HCT116 (cell line): Measurements from ENCODE around the gene GTF3C1. TPM values are rescaled to one million over a fixed set of nuclear protein-coding genes. Genes with fewer than 3 reads are reported as not detected.

ENCODE experiments used
- ATAC-seq: fragments of 200-7000 bp; cut with Tn5 transposase; 2 replicates; pipeline ENCODE4 v1.9.1; 2020; ENCODE audit warnings: mild to moderate bottlenecking, moderate library complexity
- BruUV-seq: library from RNA; stranded (reverse); fragments of 400-500 nt; replicated peaks from 2 replicates; lab custom pipeline; 2021; lab: Mats Ljungman, UMichigan
- CTCF ChIA-PET: fragments of 300-600 bp; sonication (Branson Sonifier 250); formaldehyde crosslinking; loops from one replicate; lab custom pipeline; 2021; ENCODE audit warnings: antibody characterized with exemption; lab: Charles Lee
- POLR2A ChIA-PET: fragments of 300-600, 350-600 bp; sonication (Branson Sonifier 250); formaldehyde crosslinking; loops from one replicate; lab custom pipeline; 2021; ENCODE audit warnings: antibody characterized with exemption; lab: Charles Lee
- RAD21 ChIA-PET, 2 experiments: fragments of 300-600 bp; sonication (Branson Sonifier 250); formaldehyde crosslinking; loops; one replicate each; lab custom pipeline; 2023; ENCODE audit warnings: low total read pairs in 2 of 2; ENCODE audit not compliant: uncharacterized antibody in 2 of 2, unreplicated experiment in 2 of 2, low non-redundant PET in 1 of 2; lab: Charles Lee
- DNase-seq: peaks from one replicate; pipeline ENCODE4 v3.0.0-alpha.2; 2010; ENCODE audit warnings: low read depth, low spot score
- H2AFZ ChIP-seq: fragments of 200-600 bp; shearing (Covaris generic), sonication (generic); 2 replicates; pipeline ENCODE4 v1.6.1; 2017; ENCODE audit warnings: low read depth, mixed run types, mixed read lengths, antibody characterized with exemption, low read length; ENCODE audit not compliant: poor library complexity, severe bottlenecking
- H3K27ac ChIP-seq: 2 replicates; pipeline ENCODE4 v1.5.1; 2012; ENCODE audit warnings: low read depth, low read length
- H3K27me3 ChIP-seq: fragments of 200-600 bp; sonication (generic); 2 replicates; pipeline ENCODE4 v1.6.1; 2016; ENCODE audit warnings: mixed run types, low read length, mixed read lengths; ENCODE audit not compliant: insufficient read depth
- H3K36me3 ChIP-seq, 2 experiments: fragments of 200-500 bp in 1 of 2; fragments of 200-600 bp in 1 of 2; sonication (Bioruptor generic) in 1 of 2; sonication (generic) in 1 of 2; 2 replicates each; pipeline versions ENCODE4 v1.5.1 to v1.6.1; 2014 to 2016; ENCODE audit warnings: low read length in 2 of 2, inconsistent platforms in 1 of 2, mixed read lengths in 1 of 2, mixed run types in 1 of 2; ENCODE audit not compliant: insufficient read depth in 2 of 2, control insufficient read depth in 1 of 2
- H3K4me1 ChIP-seq, 2 experiments: fragments of 200-600 bp in 1 of 2; sonication (generic) in 1 of 2; 2 replicates each; pipeline versions ENCODE4 v1.5.1 to v1.6.1; 2012 to 2017; ENCODE audit warnings: low read length in 2 of 2, inconsistent platforms in 1 of 2, mild to moderate bottlenecking in 1 of 2, mixed read lengths in 1 of 2, mixed run types in 1 of 2, moderate library complexity in 1 of 2; ENCODE audit not compliant: insufficient read depth in 2 of 2, control insufficient read depth in 1 of 2
- H3K4me2 ChIP-seq: fragments of 200-600 bp; sonication (generic); 2 replicates; pipeline ENCODE4 v1.6.1; 2017; ENCODE audit warnings: mixed run types, low read length, mixed read lengths
- H3K4me3 ChIP-seq, 2 experiments: fragments of 200-600 bp in 1 of 2; sonication (generic) in 1 of 2; replicated peaks in 1 of 2; 2 replicates each; pipeline ENCODE4 v1.5.1; 2011 to 2016; ENCODE audit warnings: low read length in 2 of 2, control low read depth in 1 of 2, low read depth in 1 of 2, mild to moderate bottlenecking in 1 of 2, mixed read lengths in 1 of 2, mixed run types in 1 of 2
- H3K79me2 ChIP-seq: fragments of 200-600 bp; sonication (generic); 2 replicates; pipeline ENCODE4 v1.6.1; 2017; ENCODE audit warnings: mild to moderate bottlenecking, mixed run types, low read length, moderate library complexity, mixed read lengths; ENCODE audit not compliant: insufficient read depth
- H3K9ac ChIP-seq: fragments of 200-600 bp; sonication (generic); 2 replicates; pipeline ENCODE4 v1.6.1; 2016; ENCODE audit warnings: low read length, mixed read lengths
- H3K9me2 ChIP-seq: fragments of 200-600 bp; sonication (generic), shearing (Covaris generic); 2 replicates; pipeline ENCODE4 v1.6.1; 2017; ENCODE audit warnings: mixed run types, mild to moderate bottlenecking, moderate library complexity; ENCODE audit not compliant: insufficient read depth
- H3K9me3 ChIP-seq, 2 experiments: fragments of 200-500 bp in 1 of 2; fragments of 200-600 bp in 1 of 2; sonication (Bioruptor generic) in 1 of 2; sonication (generic) in 1 of 2; 2 replicates each; pipeline ENCODE4 v1.6.1; 2014 to 2017; ENCODE audit warnings: low read length in 2 of 2, mixed read lengths in 2 of 2, inconsistent platforms in 1 of 2, low read depth in 1 of 2, mild to moderate bottlenecking in 1 of 2, mixed run types in 1 of 2, moderate library complexity in 1 of 2; ENCODE audit not compliant: control insufficient read depth in 1 of 2, insufficient read depth in 1 of 2
- H4K20me1 ChIP-seq: fragments of 200-600 bp; sonication (generic), shearing (Covaris generic); 2 replicates; pipeline ENCODE4 v1.6.1; 2017; ENCODE audit warnings: mixed run types, mild to moderate bottlenecking, moderate library complexity; ENCODE audit not compliant: insufficient read depth
- CEBPB ChIP-seq: IDR thresholded peaks from 2 replicates; pipeline ENCODE4 v1.6.1; 2012; ENCODE audit warnings: low read depth
- EGR1 ChIP-seq: IDR thresholded peaks from 2 replicates; pipeline ENCODE4 v1.6.1; 2012; ENCODE audit warnings: low read depth
- ELF1 ChIP-seq: IDR thresholded peaks from 2 replicates; pipeline ENCODE4 v1.6.1; 2012; ENCODE audit warnings: low read depth, borderline replicate concordance
- POLR2AphosphoS5 ChIP-seq: IDR thresholded peaks from 2 replicates; pipeline ENCODE4 v1.6.1; 2011; ENCODE audit warnings: mild to moderate bottlenecking, low read depth, low read length, moderate library complexity
- SIN3A ChIP-seq: IDR thresholded peaks from 2 replicates; pipeline ENCODE4 v1.6.1; 2012; ENCODE audit warnings: low read depth
- SP1 ChIP-seq: IDR thresholded peaks from 2 replicates; pipeline ENCODE4 v1.6.1; 2012; ENCODE audit warnings: low read depth
- TCF7L2 ChIP-seq: IDR thresholded peaks from 2 replicates; pipeline ENCODE4 v1.7.0; 2011; ENCODE audit warnings: borderline replicate concordance, inconsistent platforms; ENCODE audit not compliant: insufficient read depth, insufficient read length; ENCODE audit errors: extremely low read depth
- ZNF274 ChIP-seq: fragments of 200-500 bp; sonication (Bioruptor generic); IDR thresholded peaks from 2 replicates; pipeline ENCODE4 v1.6.1; 2014; ENCODE audit warnings: mild to moderate bottlenecking, low read depth, low read length, inconsistent platforms
- intact Hi-C: fragments of 100-400 bp; cut with micrococcal nuclease; formaldehyde crosslinking; loops from 2 replicates; pipeline ENCODE4 v1.10.0; 2022
- total RNA-seq: library from RNA; stranded (reverse); gene quantifications from one replicate; pipeline ENCODE4 v1.2.1, GENCODE V29; 2021; ENCODE audit not compliant: unreplicated experiment
- TF ChIP-seq, protein P1 (sequence below): IDR thresholded peaks from 2 replicates; pipeline ENCODE4 v1.6.1; 2012
- TF ChIP-seq, protein P2 (sequence below): IDR thresholded peaks from 2 replicates; pipeline ENCODE4 v1.6.1; 2012

The GTF3C1 gene
- total RNA-seq, 1 experiment from 2014 or later, result 97.5 TPM

DNA sequence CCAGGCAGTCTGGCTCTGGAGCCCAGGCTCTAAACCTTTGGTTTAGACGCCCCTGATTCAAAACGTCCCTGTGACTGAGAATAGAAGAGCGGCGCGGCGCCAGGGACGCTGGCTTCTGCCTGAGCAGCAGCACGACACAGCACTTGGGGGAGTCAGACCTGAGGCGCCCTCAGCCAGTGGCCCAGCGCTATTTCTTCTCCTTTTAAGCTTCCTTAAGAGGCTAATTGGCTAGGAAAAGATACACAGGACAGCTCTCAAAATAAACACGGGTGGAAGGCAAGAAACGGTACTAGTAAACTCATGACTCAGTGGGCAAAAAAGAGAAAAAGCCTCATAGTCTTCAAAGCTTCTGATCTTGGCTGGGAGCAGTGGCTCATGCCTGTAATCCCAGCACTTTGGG lies 34.9 kb downstream of the GTF3C1 start:
- Histone ChIP-seq H2AFZ (no peak overlapping the region), H3K4me3 (no peak overlapping the region), H3K27me3 (no peaks in the 10 kb centered on the region), H4K20me1 (no peaks in the 10 kb centered on the region), H3K4me1 (no peaks in the 10 kb centered on the region), H3K4me2 (no peak overlapping the region), H3K9ac (no peak overlapping the region), H3K27ac (no peak overlapping the region), H3K79me2 (peaks cover 5% of the 10 kb centered on the region; the same call in 1 of the 2 replicates), H3K9me2 (no peaks in the 10 kb centered on the region), H3K9me3 (no peaks in the 10 kb centered on the region), H3K36me3 (peaks cover 18 to 21% of the 10 kb centered on the region in 2 experiments)
- ATAC-seq (no peak), DNase-seq (no peak)
- CTCF ChIA-PET, result interaction anchor here (1.7 kb wide), 1 partner anchor 35 kb away, joined by 6 read pairs; the partner anchor contains the start of genes GTF3C1 and KATNIP
- POLR2A ChIA-PET, result no interaction called here
- RAD21 ChIA-PET, result no interaction called here
- no TSS peak for BruUV-seq
- intact Hi-C loops, result loop anchor here (5.0 kb wide), 1 partner anchor 352 kb away; no protein-coding TSS in a partner anchor
- TF ChIP-seq, protein P1, sequence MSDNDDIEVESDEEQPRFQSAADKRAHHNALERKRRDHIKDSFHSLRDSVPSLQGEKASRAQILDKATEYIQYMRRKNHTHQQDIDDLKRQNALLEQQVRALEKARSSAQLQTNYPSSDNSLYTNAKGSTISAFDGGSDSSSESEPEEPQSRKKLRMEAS, result no peak
- TF ChIP-seq ELF1 (no peak), SP1 (no peak), CEBPB (no peak), POLR2AphosphoS5 (no peak), SIN3A (no peak), TCF7L2 (no peak), EGR1 (no peak)
- TF ChIP-seq, protein P2, sequence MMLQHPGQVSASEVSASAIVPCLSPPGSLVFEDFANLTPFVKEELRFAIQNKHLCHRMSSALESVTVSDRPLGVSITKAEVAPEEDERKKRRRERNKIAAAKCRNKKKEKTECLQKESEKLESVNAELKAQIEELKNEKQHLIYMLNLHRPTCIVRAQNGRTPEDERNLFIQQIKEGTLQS, result no peak

DNA sequence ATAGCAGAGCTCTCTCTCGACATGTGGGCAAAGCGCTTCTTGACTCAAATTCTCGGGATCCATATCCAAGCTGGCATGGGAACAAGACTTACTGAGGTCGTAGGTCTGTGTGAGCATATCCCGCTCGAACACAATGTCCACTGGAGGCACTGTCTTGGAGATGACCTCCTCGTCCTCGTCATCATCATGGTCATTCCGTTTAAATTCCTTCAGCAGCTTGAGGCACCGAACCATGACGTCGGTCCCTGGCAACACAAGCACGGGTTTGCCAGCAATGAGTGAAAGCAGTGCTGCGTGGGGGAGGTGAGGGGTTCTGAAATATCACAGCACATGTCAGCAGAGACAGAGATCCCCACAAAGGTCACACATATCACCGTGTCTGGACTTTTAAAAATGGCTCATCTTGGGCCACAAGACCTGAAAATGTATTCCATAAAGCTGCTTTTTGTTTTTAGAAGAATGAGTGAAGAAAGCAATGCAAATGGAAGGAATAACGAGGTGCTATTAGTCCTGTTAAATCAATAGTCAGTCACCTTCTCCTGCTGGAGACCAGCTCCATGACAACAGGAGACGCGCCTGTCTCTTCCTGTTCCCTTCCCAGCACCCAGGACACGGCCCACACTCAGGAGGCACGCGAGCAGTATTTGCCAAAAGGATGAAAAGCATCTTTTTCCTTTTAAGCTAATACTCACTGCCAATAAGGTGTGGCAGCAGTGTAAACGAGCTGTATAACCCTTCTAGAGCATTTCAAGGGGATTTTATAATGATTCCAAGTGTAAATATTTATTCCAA lies 37.9 kb downstream of the GTF3C1 start:
- no peaks in the 10 kb centered on the region for H3K4me1 ChIP-seq
- no peaks in the 10 kb centered on the region for H3K9me3 ChIP-seq
- H3K27me3 ChIP-seq, result no peaks in the 10 kb centered on the region
- ChIA-PET CTCF (no interaction called here), POLR2A (no interaction called here), RAD21 (no interaction called here)
- no peak overlapping the region for H3K4me2 ChIP-seq
- no peak for ATAC-seq
- H3K36me3 ChIP-seq, result peaks cover 19 to 33% of the 10 kb centered on the region in 2 experiments
- H3K9me2 ChIP-seq, result no peaks in the 10 kb centered on the region
- no peaks in the 10 kb centered on the region for H4K20me1 ChIP-seq
- BruUV-seq, result no TSS peak
- no peak overlapping the region for H2AFZ ChIP-seq
- no peak overlapping the region for H3K4me3 ChIP-seq
- H3K9ac ChIP-seq, result no peak overlapping the region
- peaks cover 5% of the 10 kb centered on the region; the same call in 1 of the 2 replicates for H3K79me2 ChIP-seq
- intact Hi-C loops, result no loop called here
- H3K27ac ChIP-seq, result no peak overlapping the region
- no peak for TF ChIP-seq ZNF274
- TF ChIP-seq, protein P2, result no peak
- no peak for DNase-seq
